Measurements from ENCODE around the gene MCM7. TPM values are rescaled to one million over a fixed set of nuclear protein-coding genes. Genes with fewer than 3 reads are reported as not detected.

The MCM7 gene
- total and polyA plus RNA-seq, 2 of the 13 experiments (the other 11 are each of a cell fraction or from before 2014, with no cell fraction given), result 84.5 to 214 TPM

DNA sequence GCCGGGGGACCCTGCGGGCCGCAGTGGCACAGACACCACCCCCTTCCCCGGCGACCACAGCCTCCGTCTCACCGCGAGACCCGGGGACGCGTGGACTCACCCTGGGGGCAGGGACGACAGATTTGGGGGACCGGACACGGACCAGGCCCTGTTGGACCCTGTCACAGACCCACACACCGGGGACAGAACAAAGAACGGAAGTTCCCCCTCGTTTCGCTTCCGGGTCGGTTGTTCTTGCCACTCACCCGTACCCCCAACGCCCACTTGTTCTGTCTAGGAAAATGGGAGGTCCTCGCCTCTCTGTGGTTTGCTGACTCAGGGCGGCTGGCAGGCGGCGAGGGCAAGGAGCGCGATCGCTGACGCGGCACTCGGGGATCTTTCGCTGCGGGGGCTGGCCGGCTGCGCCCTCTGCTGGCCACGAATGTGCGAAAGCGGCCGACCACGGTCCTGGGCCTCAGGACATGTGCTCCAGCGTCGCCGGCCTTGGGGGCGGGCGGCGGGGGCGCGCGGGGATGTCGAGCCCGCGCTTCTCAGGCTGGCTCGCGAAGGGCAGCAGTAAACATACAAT, 19.6 kb downstream of the MCM7 start, which contains the start of gene ZNF3 (continued):
- TF ChIP-seq ZNF790 (CRISPR knock-in tag; IDR thresholded peaks at IDR 0.05; ENCODE audit: borderline replicate concordance) (0 out of 2 replicates have a peak, but pooled peaks have one; percentile 38), ZNF564 (CRISPR knock-in tag; IDR thresholded peaks at IDR 0.05) (peak; percentile 94), ZBTB7A (CRISPR knock-in tag; IDR thresholded peaks at IDR 0.05) (peak; percentile 16; the same call in 1 of the 2 replicates), ZFP41 (CRISPR knock-in tag; IDR thresholded peaks at IDR 0.05; ENCODE audit: borderline replicate concordance) (peak; percentile 26; the same call in 1 of the 2 replicates), DPF2 (CRISPR knock-in tag; IDR thresholded peaks at IDR 0.05; ENCODE audit: borderline replicate concordance, low read depth) (no peak), YY1 (IDR thresholded peaks at IDR 0.05; ENCODE audit: insufficient read depth, insufficient replicate concordance, low read depth, low read length) (peak; percentile 59), SMYD3 (CRISPR knock-in tag; IDR thresholded peaks at IDR 0.05) (peak; percentile 52; the same call in 1 of the 2 replicates), ZNF777 (CRISPR knock-in tag; IDR thresholded peaks at IDR 0.05) (no peak; the same call in 1 of the 2 replicates), ZSCAN29 (CRISPR knock-in tag; conservative IDR thresholded peaks at IDR 0.05) (peak; percentile 73; the same call in 1 of the 2 replicates), RFX1 (IDR thresholded peaks at IDR 0.05) (no peak), AKAP8 (CRISPR knock-in tag; IDR thresholded peaks at IDR 0.05) (no peak; the same call in 1 of the 2 replicates), SETDB1 (CRISPR knock-in tag; IDR thresholded peaks at IDR 0.05; ENCODE audit: borderline replicate concordance) (no peak), NCOR1 (IDR thresholded peaks at IDR 0.05; ENCODE audit: borderline replicate concordance, low read length) (peak; percentile 45; the same call in 1 of the 2 replicates), KAT2B (IDR thresholded peaks at IDR 0.05; ENCODE audit: borderline replicate concordance, low read depth, low read length) (no peak), ZNF577 (CRISPR knock-in tag; IDR thresholded peaks at IDR 0.05; ENCODE audit: borderline replicate concordance, low read depth) (no peak), ZNF430 (CRISPR knock-in tag; IDR thresholded peaks at IDR 0.05) (peak; percentile 95), EEA1 (CRISPR knock-in tag; IDR thresholded peaks at IDR 0.05; ENCODE audit: borderline replicate concordance) (no peak), MEF2D (CRISPR knock-in tag; IDR thresholded peaks at IDR 0.05) (peak; percentile 31), NCOA1 (CRISPR knock-in tag; IDR thresholded peaks at IDR 0.05) (peak; percentile 85), NFYB (CRISPR knock-in tag; IDR thresholded peaks at IDR 0.05) (0 out of 2 replicates have a peak, but pooled peaks have one; percentile 11), GTF3A (CRISPR knock-in tag; conservative IDR thresholded peaks at IDR 0.05) (no peak; the same call in 1 of the 2 replicates)
- TF ChIP-seq, protein P1, sequence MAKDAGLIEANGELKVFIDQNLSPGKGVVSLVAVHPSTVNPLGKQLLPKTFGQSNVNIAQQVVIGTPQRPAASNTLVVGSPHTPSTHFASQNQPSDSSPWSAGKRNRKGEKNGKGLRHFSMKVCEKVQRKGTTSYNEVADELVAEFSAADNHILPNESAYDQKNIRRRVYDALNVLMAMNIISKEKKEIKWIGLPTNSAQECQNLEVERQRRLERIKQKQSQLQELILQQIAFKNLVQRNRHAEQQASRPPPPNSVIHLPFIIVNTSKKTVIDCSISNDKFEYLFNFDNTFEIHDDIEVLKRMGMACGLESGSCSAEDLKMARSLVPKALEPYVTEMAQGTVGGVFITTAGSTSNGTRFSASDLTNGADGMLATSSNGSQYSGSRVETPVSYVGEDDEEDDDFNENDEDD (CRISPR knock-in tag; IDR thresholded peaks at IDR 0.05; ENCODE audit: borderline replicate concordance), result peak; percentile 94
- TF ChIP-seq, protein P2, sequence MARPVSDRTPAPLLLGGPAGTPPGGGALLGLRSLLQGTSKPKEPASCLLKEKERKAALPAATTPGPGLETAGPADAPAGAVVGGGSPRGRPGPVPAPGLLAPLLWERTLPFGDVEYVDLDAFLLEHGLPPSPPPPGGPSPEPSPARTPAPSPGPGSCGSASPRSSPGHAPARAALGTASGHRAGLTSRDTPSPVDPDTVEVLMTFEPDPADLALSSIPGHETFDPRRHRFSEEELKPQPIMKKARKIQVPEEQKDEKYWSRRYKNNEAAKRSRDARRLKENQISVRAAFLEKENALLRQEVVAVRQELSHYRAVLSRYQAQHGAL (CRISPR knock-in tag; IDR thresholded peaks at IDR 0.05; ENCODE audit: not compliant biosample characterization), result no peak
- TF ChIP-seq, protein P3, sequence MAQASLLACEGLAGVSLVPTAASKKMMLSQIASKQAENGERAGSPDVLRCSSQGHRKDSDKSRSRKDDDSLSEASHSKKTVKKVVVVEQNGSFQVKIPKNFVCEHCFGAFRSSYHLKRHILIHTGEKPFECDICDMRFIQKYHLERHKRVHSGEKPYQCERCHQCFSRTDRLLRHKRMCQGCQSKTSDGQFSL (CRISPR knock-in tag; IDR thresholded peaks at IDR 0.05), result 0 out of 2 replicates have a peak, but pooled peaks have one; percentile 30

Data from HepG2 (cell line).